Uterus (tissue), 2 donors: ENCODE results near the gene PCAT7.

Source experiments
- CTCF ChIP-seq, 4 experiments: fragments of 200-600 bp in 2 of 4; fragments of 450-650 bp in 2 of 4; sonication (generic) in 2 of 4; IDR thresholded peaks; one replicate each; pipeline ENCODE4 v1.5.1; 2016 to 2019; ENCODE audit warnings: antibody characterized with exemption in 4 of 4, mild to moderate bottlenecking in 2 of 4, moderate library complexity in 1 of 4
- POLR2A ChIP-seq, 2 donors: fragments of 450-650 bp; IDR thresholded peaks; one replicate each; pipeline ENCODE4 v1.6.1; 2016; ENCODE audit warnings: antibody characterized with exemption in 2 of 2, mild to moderate bottlenecking in 1 of 2, moderate library complexity in 1 of 2

GRCh38 chr9:94600715-94601114, 45.8 kb downstream of the PCAT7 start:
- TF ChIP-seq POLR2A (IDR thresholded peaks at IDR 0.05): no peak
- no peak for TF ChIP-seq CTCF (IDR thresholded peaks at IDR 0.05)
